PC-9 (cell line): ENCODE measurements around the gene BICRAL. TPM values are rescaled to one million over a fixed set of nuclear protein-coding genes. Genes with fewer than 3 reads are reported as not detected.
A peak's percentile ranks its signal among the peaks of the same experiment; 100 is the strongest.
"Not testable (repeated sequence)": the region's sequence is repeated elsewhere in the genome, so short reads cannot be mapped to it uniquely, and the experiment has no call there.

Experiments used
- BruUV-seq: library from RNA; stranded (reverse); fragments of 400-500 nt; replicated peaks from 2 replicates; lab custom pipeline; 2021; lab: Mats Ljungman, UMichigan
- CTCF ChIA-PET: fragments of 300-600 bp; sonication (Branson Sonifier 250); formaldehyde crosslinking; loops from one replicate; lab custom pipeline; 2022; ENCODE audit warnings: antibody characterized with exemption; lab: Charles Lee
- POLR2A ChIA-PET: fragments of 300-600 bp; sonication (Branson Sonifier 250); formaldehyde crosslinking; loops from one replicate; lab custom pipeline; 2022; ENCODE audit warnings: antibody characterized with exemption; ENCODE audit not compliant: unreplicated experiment; lab: Charles Lee
- DNase-seq, 2 experiments: peaks; one replicate each; pipeline versions ENCODE4 v3.0.0 to v3.0.0-alpha.2; 2015 to 2022; ENCODE audit warnings: mixed read lengths in 1 of 2
- H2AFZ ChIP-seq: fragments of 200-600 bp; sonication (generic); 2 replicates; pipeline ENCODE4 v1.8.1; 2017; ENCODE audit warnings: antibody characterized with exemption
- H3F3A ChIP-seq: fragments of 200-600 bp; sonication (generic); 2 replicates; pipeline ENCODE4 v1.8.1; 2017; ENCODE audit warnings: antibody characterized with exemption, mild to moderate bottlenecking, low read depth; ENCODE audit not compliant: insufficient read depth
- H3K27ac ChIP-seq: fragments of 200-600 bp; sonication (generic); 2 replicates; pipeline ENCODE4 v1.6.1; 2016; ENCODE audit warnings: mixed run types
- H3K27me3 ChIP-seq: fragments of 200-600 bp; sonication (generic); 2 replicates; pipeline ENCODE4 v1.6.1; 2016; ENCODE audit warnings: low read depth, mixed run types; ENCODE audit not compliant: insufficient read depth
- H3K36me3 ChIP-seq: fragments of 200-600 bp; sonication (generic); 2 replicates; pipeline ENCODE4 v1.6.1; 2016; ENCODE audit warnings: low read depth, mixed run types
- H3K4me1 ChIP-seq: fragments of 200-600 bp; sonication (generic); replicated peaks from 2 replicates; pipeline ENCODE4 v1.6.1; 2016; ENCODE audit warnings: mixed run types; ENCODE audit not compliant: insufficient read depth
- H3K4me2 ChIP-seq: fragments of 200-600 bp; sonication (generic); 2 replicates; pipeline ENCODE4 v1.6.1; 2017; ENCODE audit warnings: mixed run types
- H3K4me3 ChIP-seq: fragments of 200-600 bp; sonication (generic); 2 replicates; pipeline ENCODE4 v1.6.1; 2016; ENCODE audit warnings: mixed run types
- H3K79me2 ChIP-seq: fragments of 200-600 bp; sonication (generic); 2 replicates; pipeline ENCODE4 v1.6.1; 2017; ENCODE audit warnings: low read depth, mixed run types
- H3K9me2 ChIP-seq: fragments of 200-600 bp; sonication (generic); 2 replicates; pipeline ENCODE4 v1.8.1; 2017; ENCODE audit warnings: mild to moderate bottlenecking; ENCODE audit not compliant: insufficient read depth
- H3K9me3 ChIP-seq: fragments of 200-600 bp; sonication (generic); 2 replicates; pipeline ENCODE4 v1.8.1; 2016; ENCODE audit warnings: low read depth; ENCODE audit not compliant: insufficient read depth
- H4K20me1 ChIP-seq: fragments of 200-600 bp; sonication (generic); 2 replicates; pipeline ENCODE4 v1.8.1; 2017; ENCODE audit not compliant: insufficient read depth
- EZH2 ChIP-seq: fragments of 200-600 bp; sonication (generic); IDR thresholded peaks from 2 replicates; pipeline ENCODE4 v1.8.0; 2017; ENCODE audit warnings: antibody characterized with exemption, low read depth
- intact Hi-C: fragments of 100-400 bp; cut with micrococcal nuclease; formaldehyde crosslinking; loops from one replicate; pipeline ENCODE4 v1.10.0; 2022; ENCODE audit not compliant: unreplicated experiment
- total RNA-seq: library from RNA; stranded (reverse); gene quantifications from 2 replicates; pipeline ENCODE4 v1.2.3, GENCODE V29; 2021
- TF ChIP-seq, protein P1 (sequence below): fragments of 200-600 bp; sonication (generic); conservative IDR thresholded peaks from 2 replicates; pipeline ENCODE4 v1.6.1; 2017; ENCODE audit warnings: mixed run types, antibody characterized with exemption, mild to moderate bottlenecking, moderate library complexity

Gene BICRAL
- total RNA-seq, 1 experiment from 2014 or later, result 12.9 TPM

DNA sequence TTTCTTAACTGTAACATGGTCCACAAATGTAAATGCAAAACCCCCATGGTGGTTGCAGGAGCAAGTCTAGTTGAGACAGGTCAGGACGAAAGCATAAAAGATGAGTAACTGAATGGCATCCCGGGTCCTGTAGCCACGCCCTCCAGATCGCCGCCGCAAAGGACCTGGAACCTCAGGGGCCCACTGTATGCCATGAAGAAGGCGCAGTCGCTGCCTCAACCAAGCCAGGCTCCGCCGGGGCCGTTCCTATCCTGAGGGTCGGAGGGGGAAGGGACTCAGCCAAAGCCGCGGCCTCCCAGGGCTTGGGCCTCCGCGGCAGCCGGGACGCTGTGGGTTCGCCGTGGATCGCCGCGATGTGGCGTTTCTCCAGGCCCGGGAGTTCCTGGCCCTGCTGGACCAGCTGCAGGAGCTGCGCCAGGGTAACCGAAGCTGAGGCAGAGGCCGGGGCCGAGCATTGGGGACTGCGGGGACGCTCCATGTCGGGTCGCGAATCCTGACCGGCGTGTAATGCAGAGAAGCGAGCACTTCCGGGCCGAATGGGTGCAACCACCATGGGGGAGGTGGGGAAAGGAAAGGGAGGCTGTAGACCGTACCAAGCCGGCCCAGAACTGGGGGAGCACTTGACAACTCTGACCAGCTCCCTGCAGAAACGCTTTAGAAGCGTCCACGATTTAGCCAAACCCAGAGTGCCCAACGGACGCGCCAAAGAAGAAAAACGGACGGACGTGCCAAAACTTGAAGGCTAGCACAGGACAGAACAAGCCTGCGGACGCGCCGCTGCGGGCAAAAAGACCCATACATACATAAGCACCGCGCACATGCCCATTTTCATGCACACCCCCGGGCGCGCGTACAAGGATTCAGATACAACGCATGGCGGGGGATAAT is 108.7 kb downstream of the BICRAL start:
- H3K27ac ChIP-seq, result peak overlapping the region; percentile 89
- TSS peak; percentile 96 for BruUV-seq
- no peaks in the 10 kb centered on the region for H3K9me2 ChIP-seq
- DNase-seq, result peak; percentile 87 to 93
- H3K27me3 ChIP-seq, result no peaks in the 10 kb centered on the region
- H2AFZ ChIP-seq, result peak overlapping the region; percentile 89
- ChIA-PET CTCF (no interaction called here), POLR2A (interaction anchor here (0.7 to 1.0 kb wide), 2 partner anchors 39 to 281 kb away, joined by 5 to 10 read pairs; partner anchors contain the start of gene CNPY3)
- H4K20me1 ChIP-seq, result no peaks in the 10 kb centered on the region
- peaks cover 35% of the 10 kb centered on the region for H3F3A ChIP-seq
- H3K79me2 ChIP-seq, result 0 out of 2 replicates have a peak, but pooled peaks cover 3% of the 10 kb centered on the region
- H3K4me2 ChIP-seq, result peak overlapping the region; percentile 84
- H3K9me3 ChIP-seq, result no peaks in the 10 kb centered on the region
- H3K4me1 ChIP-seq, result peaks cover 17% of the 10 kb centered on the region; the same call in 1 of the 2 replicates
- intact Hi-C loops, result no loop called here
- H3K4me3 ChIP-seq, result peak overlapping the region; percentile 80
- H3K36me3 ChIP-seq, result 0 out of 2 replicates have a peak, but pooled peaks cover 6% of the 10 kb centered on the region
- TF ChIP-seq, protein P1, sequence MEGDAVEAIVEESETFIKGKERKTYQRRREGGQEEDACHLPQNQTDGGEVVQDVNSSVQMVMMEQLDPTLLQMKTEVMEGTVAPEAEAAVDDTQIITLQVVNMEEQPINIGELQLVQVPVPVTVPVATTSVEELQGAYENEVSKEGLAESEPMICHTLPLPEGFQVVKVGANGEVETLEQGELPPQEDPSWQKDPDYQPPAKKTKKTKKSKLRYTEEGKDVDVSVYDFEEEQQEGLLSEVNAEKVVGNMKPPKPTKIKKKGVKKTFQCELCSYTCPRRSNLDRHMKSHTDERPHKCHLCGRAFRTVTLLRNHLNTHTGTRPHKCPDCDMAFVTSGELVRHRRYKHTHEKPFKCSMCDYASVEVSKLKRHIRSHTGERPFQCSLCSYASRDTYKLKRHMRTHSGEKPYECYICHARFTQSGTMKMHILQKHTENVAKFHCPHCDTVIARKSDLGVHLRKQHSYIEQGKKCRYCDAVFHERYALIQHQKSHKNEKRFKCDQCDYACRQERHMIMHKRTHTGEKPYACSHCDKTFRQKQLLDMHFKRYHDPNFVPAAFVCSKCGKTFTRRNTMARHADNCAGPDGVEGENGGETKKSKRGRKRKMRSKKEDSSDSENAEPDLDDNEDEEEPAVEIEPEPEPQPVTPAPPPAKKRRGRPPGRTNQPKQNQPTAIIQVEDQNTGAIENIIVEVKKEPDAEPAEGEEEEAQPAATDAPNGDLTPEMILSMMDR, result no peak
- TF ChIP-seq EZH2, result no peak

DNA sequence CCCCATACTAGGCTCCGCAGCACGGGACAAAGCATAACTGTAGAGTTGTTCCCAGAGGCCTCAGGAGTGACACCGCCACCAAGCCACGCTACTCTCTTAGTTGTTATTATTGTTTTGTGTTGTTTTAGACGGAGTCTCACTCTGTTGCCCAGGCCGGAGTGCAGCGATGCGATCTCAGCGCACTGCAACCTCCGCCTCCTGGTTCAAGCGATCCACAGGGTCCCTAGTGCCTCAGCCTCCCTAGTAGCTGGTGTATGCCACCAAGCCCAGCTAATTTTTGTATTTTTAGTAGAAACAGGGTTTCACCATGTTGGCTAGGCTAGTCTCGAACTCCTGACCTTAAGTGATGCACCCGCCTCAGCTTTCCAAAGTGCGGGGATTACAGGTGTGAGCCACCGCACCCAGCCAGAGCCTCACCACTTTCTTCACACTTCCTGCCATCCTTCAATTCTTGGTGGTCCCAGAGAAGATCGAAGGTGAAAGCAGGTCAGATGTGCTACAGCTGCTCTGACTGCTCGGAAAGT is 109.4 kb downstream of the BICRAL start:
- no peaks in the 10 kb centered on the region for H3K27me3 ChIP-seq
- no peaks in the 10 kb centered on the region for H3K9me2 ChIP-seq
- H3K4me3 ChIP-seq, result peak overlapping the region; percentile 80
- H3F3A ChIP-seq, result peaks cover 29% of the 10 kb centered on the region
- intact Hi-C loops, result no loop called here
- DNase-seq, result no peak
- H3K27ac ChIP-seq, result no peak overlapping the region
- peak overlapping the region; percentile 89 for H2AFZ ChIP-seq
- H4K20me1 ChIP-seq, result no peaks in the 10 kb centered on the region
- no TSS peak for BruUV-seq
- TF ChIP-seq EZH2, result no peak
- TF ChIP-seq, protein P1, result no peak
- H3K9me3 ChIP-seq, result no peaks in the 10 kb centered on the region
- peak overlapping the region; percentile 84 for H3K4me2 ChIP-seq
- POLR2A ChIA-PET, result interaction anchor here (0.5 to 1.0 kb wide), 4 partner anchors 12 to 281 kb away, joined by 3 to 10 read pairs (median 6); partner anchors contain the start of genes CNPY3 and RPL7L1
- no peaks in the 10 kb centered on the region for H3K36me3 ChIP-seq
- H3K79me2 ChIP-seq, result no peaks in the 10 kb centered on the region
- CTCF ChIA-PET, result no interaction called here
- peaks cover 17% of the 10 kb centered on the region; the same call in 1 of the 2 replicates for H3K4me1 ChIP-seq

DNA sequence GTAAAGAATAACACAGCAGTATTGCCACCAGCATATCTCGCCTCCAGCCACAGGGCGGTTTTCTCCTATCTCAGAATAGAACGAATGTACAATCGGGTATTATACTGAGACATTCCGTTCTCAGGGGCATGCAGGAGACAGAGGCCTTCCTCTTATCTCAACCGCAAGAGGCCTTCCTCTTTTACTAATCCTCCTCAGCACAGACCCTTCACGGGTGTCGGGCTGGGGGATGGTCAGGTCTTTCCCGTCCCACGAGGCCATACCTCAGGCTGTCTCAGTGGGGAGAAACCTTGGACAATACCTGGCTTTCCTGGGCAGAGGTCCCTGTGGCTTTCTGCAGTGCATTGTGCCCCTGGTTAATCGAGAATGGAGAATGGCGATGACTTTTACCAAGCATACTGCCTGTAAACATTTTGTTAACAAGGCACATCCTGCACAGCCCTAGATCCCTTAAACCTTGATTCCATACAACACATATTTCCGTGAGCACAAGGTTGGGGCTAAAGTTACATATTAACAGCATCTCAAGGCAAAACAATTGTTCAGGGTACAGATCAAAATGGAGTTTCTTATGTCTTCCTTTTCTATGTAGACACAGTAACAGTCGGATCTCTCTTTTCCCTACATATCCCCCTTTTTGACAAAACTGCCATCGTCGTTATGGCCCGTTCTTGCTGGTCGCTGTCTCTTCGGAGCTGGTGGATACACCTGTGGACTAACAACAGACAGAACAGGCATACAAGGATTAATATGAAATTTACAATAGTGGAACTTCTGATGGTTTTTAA is 112.4 kb downstream of the BICRAL start:
- POLR2A ChIA-PET, BruUV-seq: not testable (repeated sequence)

More for the DNA sequence above, 112.4 kb downstream of the BICRAL start:
- H3F3A ChIP-seq, result peaks cover 14% of the 10 kb centered on the region
- H3K36me3 ChIP-seq, DNase-seq, H2AFZ ChIP-seq, H3K79me2 ChIP-seq, H3K4me2 ChIP-seq, H3K9me2 ChIP-seq, H3K27me3 ChIP-seq, intact Hi-C loops, H3K9me3 ChIP-seq, H4K20me1 ChIP-seq, H3K4me3 ChIP-seq, H3K27ac ChIP-seq: not testable (repeated sequence)
- CTCF ChIA-PET, result interaction anchor here (0.6 kb wide), 1 partner anchor 10 kb away, joined by 17 read pairs; no protein-coding TSS in a partner anchor
- peaks cover 14% of the 10 kb centered on the region; the same call in 1 of the 2 replicates for H3K4me1 ChIP-seq
